ENCODE data around the gene TIMM23. TPM values are rescaled to one million over a fixed set of nuclear protein-coding genes. Genes with fewer than 3 reads are reported as not detected.
"Not testable (repeated sequence)": the region's sequence is repeated elsewhere in the genome, so short reads cannot be mapped to it uniquely, and the experiment has no call there.

TIMM23 gene
- total RNA-seq (2013), result 34.8 TPM
- polyA plus RNA-seq (10 to 100 TPM; 17.2 to 72.1 (median 71.2) TPM), polyA minus RNA-seq (15.9 and 23.3 TPM in 2 replicates), total RNA-seq (14.8 to 26.5 (median 19.6) reads per million in 11 experiments)

- peak; percentile 76 to 81 (median 80) for DNase-seq
- Mint-ChIP-seq H3K4me1 (peaks cover 32% of the 10 kb centered on the region), H3K27ac (peak within 1 kb of the TSS; percentile 90 to 97 (median 94)), H3K36me3 (peaks cover 9 to 11% of the 10 kb centered on the region in 2 donors), H3K4me3 (peak within 1 kb of the TSS; percentile 98 to 99)
- H3K36me3 ChIP-seq (replicated peaks in 1 of 2; ENCODE audit: control insufficient read depth in 1 of 2, insufficient read depth in 2 of 2, low read length in 2 of 2); H3K9me3 ChIP-seq (replicated peaks in 1 of 2; ENCODE audit: control insufficient read depth in 1 of 2, insufficient read depth in 1 of 2, low read length in 2 of 2); H4K20me1 ChIP-seq (ENCODE audit: insufficient read depth, low read length); H3K27me3 ChIP-seq (ENCODE audit: control insufficient read depth in 2 of 2, insufficient read depth in 2 of 2, low read length in 2 of 2); H3K9me3 Mint-ChIP-seq; H3K27me3 Mint-ChIP-seq (ENCODE audit: low read depth in 3 of 3): not testable (repeated sequence)
- intact Hi-C loops (cut with micrococcal nuclease), result loop anchor here in 1 of 2 donors (5.0 kb wide), 1 partner anchor 60 kb away; the partner anchor contains the start of gene NCOA4
- Histone ChIP-seq H3K79me2 (ENCODE audit: insufficient read depth, low read length) (peaks cover 52% of the 10 kb centered on the region), H3K4me3 (replicated peaks in 1 of 3; ENCODE audit: low read depth in 2 of 3, low read length in 3 of 3) (peak within 1 kb of the TSS; percentile 58 to 82 (median 82)), H3K9ac (ENCODE audit: insufficient read depth, low read length, poor library complexity, severe bottlenecking) (peak within 1 kb of the TSS; percentile 69), H3K27ac (ENCODE audit: low read depth in 1 of 2, low read length in 2 of 2) (peak within 1 kb of the TSS; percentile 41 to 77), H2AFZ (ENCODE audit: insufficient read depth, low read depth, low read length, poor library complexity, severe bottlenecking) (peak within 1 kb of the TSS; percentile 76), H3K4me1 (ENCODE audit: control insufficient read depth in 1 of 2, insufficient read depth in 2 of 2, low read length in 2 of 2) (peaks cover 18 to 23% of the 10 kb centered on the region in 2 donors), H3K4me2 (replicated peaks; ENCODE audit: extremely low read depth, low read length, poor library complexity, severe bottlenecking) (peak within 1 kb of the TSS; percentile 67)
- 0% methylated on average over 57 of the region's 60 CpGs for WGBS (ENCODE audit: insufficient coverage)
These were observed at the start of gene TIMM23 for GRCh38 chr10:45972106-45972812. TSS of gene TIMM23 (plus strand) at chr10:45972489. CDS start at chr10:45972625, 136 bp downstream.

GRCh38 chr10:45926790-45927189, 45.5 kb upstream of the TIMM23 start:
- H3K4me1 Mint-ChIP-seq; H4K20me1 ChIP-seq (ENCODE audit: insufficient read depth, low read length); DNase-seq; H3K27ac ChIP-seq (ENCODE audit: low read depth in 1 of 2, low read length in 2 of 2); H3K9ac ChIP-seq (ENCODE audit: insufficient read depth, low read length, poor library complexity, severe bottlenecking); H3K36me3 ChIP-seq (replicated peaks in 1 of 2; ENCODE audit: control insufficient read depth in 1 of 2, insufficient read depth in 2 of 2, low read length in 2 of 2); H3K4me2 ChIP-seq (replicated peaks; ENCODE audit: extremely low read depth, low read length, poor library complexity, severe bottlenecking); H3K27ac Mint-ChIP-seq; H2AFZ ChIP-seq (ENCODE audit: insufficient read depth, low read depth, low read length, poor library complexity, severe bottlenecking); H3K79me2 ChIP-seq (ENCODE audit: insufficient read depth, low read length); H3K27me3 ChIP-seq (ENCODE audit: control insufficient read depth in 2 of 2, insufficient read depth in 2 of 2, low read length in 2 of 2); H3K9me3 ChIP-seq (replicated peaks in 1 of 2; ENCODE audit: control insufficient read depth in 1 of 2, insufficient read depth in 1 of 2, low read length in 2 of 2); H3K27me3 Mint-ChIP-seq (ENCODE audit: low read depth in 3 of 3); H3K4me3 Mint-ChIP-seq; intact Hi-C loops (cut with micrococcal nuclease); H3K4me3 ChIP-seq (replicated peaks in 1 of 3; ENCODE audit: low read depth in 2 of 3, low read length in 3 of 3); H3K4me1 ChIP-seq (ENCODE audit: control insufficient read depth in 1 of 2, insufficient read depth in 2 of 2, low read length in 2 of 2): not testable (repeated sequence)
- WGBS (ENCODE audit: insufficient coverage), result 100% methylated on average over 1 of the region's 1 CpG
- H3K9me3 Mint-ChIP-seq, result peaks cover 3 to 21% (median 12%) of the 10 kb centered on the region in 7 donors
- peaks cover 9 to 17% of the 10 kb centered on the region in 2 donors for H3K36me3 Mint-ChIP-seq

- H3K27ac ChIP-seq (ENCODE audit: low read depth in 1 of 2, low read length in 2 of 2); H3K4me2 ChIP-seq (replicated peaks; ENCODE audit: extremely low read depth, low read length, poor library complexity, severe bottlenecking); H3K27me3 ChIP-seq (ENCODE audit: control insufficient read depth in 2 of 2, insufficient read depth in 2 of 2, low read length in 2 of 2); intact Hi-C loops (cut with micrococcal nuclease); H3K9ac ChIP-seq (ENCODE audit: insufficient read depth, low read length, poor library complexity, severe bottlenecking); H3K36me3 ChIP-seq (replicated peaks in 1 of 2; ENCODE audit: control insufficient read depth in 1 of 2, insufficient read depth in 2 of 2, low read length in 2 of 2); H3K27ac Mint-ChIP-seq; H3K4me3 ChIP-seq (replicated peaks in 1 of 3; ENCODE audit: low read depth in 2 of 3, low read length in 3 of 3); H2AFZ ChIP-seq (ENCODE audit: insufficient read depth, low read depth, low read length, poor library complexity, severe bottlenecking); H3K9me3 ChIP-seq (replicated peaks in 1 of 2; ENCODE audit: control insufficient read depth in 1 of 2, insufficient read depth in 1 of 2, low read length in 2 of 2); H3K79me2 ChIP-seq (ENCODE audit: insufficient read depth, low read length); H3K27me3 Mint-ChIP-seq (ENCODE audit: low read depth in 3 of 3); H3K4me1 Mint-ChIP-seq; DNase-seq; H4K20me1 ChIP-seq (ENCODE audit: insufficient read depth, low read length); H3K4me1 ChIP-seq (ENCODE audit: control insufficient read depth in 1 of 2, insufficient read depth in 2 of 2, low read length in 2 of 2); H3K4me3 Mint-ChIP-seq: not testable (repeated sequence)
- Mint-ChIP-seq H3K9me3 (peaks cover 3 to 16% (median 9%) of the 10 kb centered on the region in 7 donors), H3K36me3 (peaks cover 24 to 29% of the 10 kb centered on the region in 2 donors)
- no CpG with 5 or more reads among the region's 4 CpGs for whole genome bisulfite sequencing (ENCODE audit: insufficient coverage)
These were observed 41.0 kb upstream of the TIMM23 start for GRCh38 chr10:45931305-45931704.

GRCh38 chr10:45934788-45935187, 37.5 kb upstream of the TIMM23 start:
- H3K27me3 Mint-ChIP-seq (ENCODE audit: low read depth in 3 of 3); H3K4me2 ChIP-seq (replicated peaks; ENCODE audit: extremely low read depth, low read length, poor library complexity, severe bottlenecking); H4K20me1 ChIP-seq (ENCODE audit: insufficient read depth, low read length); H3K4me3 ChIP-seq (replicated peaks in 1 of 3; ENCODE audit: low read depth in 2 of 3, low read length in 3 of 3); H2AFZ ChIP-seq (ENCODE audit: insufficient read depth, low read depth, low read length, poor library complexity, severe bottlenecking); H3K27ac Mint-ChIP-seq; H3K9me3 Mint-ChIP-seq; H3K4me3 Mint-ChIP-seq; H3K27ac ChIP-seq (ENCODE audit: low read depth in 1 of 2, low read length in 2 of 2); intact Hi-C loops (cut with micrococcal nuclease); H3K27me3 ChIP-seq (ENCODE audit: control insufficient read depth in 2 of 2, insufficient read depth in 2 of 2, low read length in 2 of 2); H3K36me3 ChIP-seq (replicated peaks in 1 of 2; ENCODE audit: control insufficient read depth in 1 of 2, insufficient read depth in 2 of 2, low read length in 2 of 2); H3K4me1 Mint-ChIP-seq; H3K4me1 ChIP-seq (ENCODE audit: control insufficient read depth in 1 of 2, insufficient read depth in 2 of 2, low read length in 2 of 2); H3K79me2 ChIP-seq (ENCODE audit: insufficient read depth, low read length); H3K9ac ChIP-seq (ENCODE audit: insufficient read depth, low read length, poor library complexity, severe bottlenecking); H3K9me3 ChIP-seq (replicated peaks in 1 of 2; ENCODE audit: control insufficient read depth in 1 of 2, insufficient read depth in 1 of 2, low read length in 2 of 2): not testable (repeated sequence)
- H3K36me3 Mint-ChIP-seq, result peaks cover 21 to 27% of the 10 kb centered on the region in 2 donors
- WGBS (ENCODE audit: insufficient coverage), result 40% methylated on average over 1 of the region's 3 CpGs
- peak in 1 of 3 donors; percentile 3 for DNase-seq

All from CD14-positive monocyte (primary cell).